ENCODE results near the gene ARPC1B. TPM values are rescaled to one million over a fixed set of nuclear protein-coding genes. Genes with fewer than 3 reads are reported as not detected.
A peak's percentile ranks its signal among the peaks of the same experiment; 100 is the strongest.

Gene ARPC1B
- polyA plus RNA-seq, 1 experiment = 642 TPM

DNA sequence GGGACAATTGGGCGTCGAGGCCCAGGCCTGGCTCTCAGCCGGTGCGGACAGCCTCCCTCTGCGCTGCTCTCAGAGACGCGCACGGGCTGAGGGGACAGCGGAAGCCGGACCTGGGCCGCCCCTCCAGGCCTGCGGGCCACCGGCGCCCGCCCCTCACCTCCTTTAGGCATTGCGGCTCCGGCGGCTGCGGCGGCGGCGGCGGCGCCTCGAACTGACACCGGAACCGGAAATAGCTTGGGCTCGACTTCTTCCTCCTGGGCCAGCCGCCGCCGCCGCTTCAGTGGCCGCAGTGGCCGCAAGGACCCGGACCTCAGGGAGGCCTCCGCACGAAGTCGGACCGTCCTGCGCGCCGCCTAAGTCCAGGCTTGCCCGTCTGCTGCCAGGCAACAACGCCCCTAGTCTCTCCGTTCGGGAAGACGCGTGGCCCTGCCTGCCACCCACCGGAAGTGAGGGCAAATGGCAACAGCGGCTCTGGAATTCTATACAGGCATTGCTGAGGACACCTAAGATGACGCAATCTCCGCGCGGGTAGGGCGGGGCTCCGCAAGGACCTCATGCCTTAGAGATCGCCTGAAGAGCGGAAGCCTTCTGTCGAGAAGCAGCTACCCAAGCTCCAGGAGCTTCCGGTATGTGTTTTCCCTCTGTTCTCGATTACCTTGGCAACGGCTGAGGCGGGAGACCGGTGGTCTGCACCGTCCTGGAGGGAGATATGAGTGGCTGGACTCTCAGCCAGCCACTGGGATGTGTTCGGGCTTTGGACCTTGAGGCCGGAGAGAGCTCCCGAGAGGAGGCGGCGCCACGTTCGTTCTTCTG lies 34.1 kb downstream of the ARPC1B start, which contains the start of the genes BUD31 and PDAP1:
Gene BUD31, plus strand, starts transcription at position 591 of the 813 bp plus-strand sequence. CDS start 2,124 bp downstream, outside the sequence.
Gene PDAP1, minus strand, starts transcription at position 219 of the 813 bp plus-strand sequence. Its CDS starts 49 bp downstream, at position 170.
- Histone ChIP-seq H3K4me3 (ENCODE audit: low read depth, low read length) (peak within 1 kb of the TSS; percentile 67), H3K36me3 (ENCODE audit: control insufficient read depth, insufficient read depth, low read length) (peaks cover 18% of the 10 kb centered on the region), H3K27me3 (ENCODE audit: control insufficient read depth, insufficient read depth, low read length) (no peaks in the 10 kb centered on the region)
- CTCF ChIA-PET = interaction anchor here (0.5 to 1.4 kb wide), 7 partner anchors 10 to 676 kb away, joined by 3 to 6 read pairs (median 3); no protein-coding TSS in a partner anchor
- POLR2A ChIA-PET = interaction anchor here (0.6 to 1.0 kb wide), 3 partner anchors 30 to 692 kb away, joined by 3 read pairs; partner anchors contain the start of genes MCM7 and PTCD1
- TF ChIP-seq, protein P1, sequence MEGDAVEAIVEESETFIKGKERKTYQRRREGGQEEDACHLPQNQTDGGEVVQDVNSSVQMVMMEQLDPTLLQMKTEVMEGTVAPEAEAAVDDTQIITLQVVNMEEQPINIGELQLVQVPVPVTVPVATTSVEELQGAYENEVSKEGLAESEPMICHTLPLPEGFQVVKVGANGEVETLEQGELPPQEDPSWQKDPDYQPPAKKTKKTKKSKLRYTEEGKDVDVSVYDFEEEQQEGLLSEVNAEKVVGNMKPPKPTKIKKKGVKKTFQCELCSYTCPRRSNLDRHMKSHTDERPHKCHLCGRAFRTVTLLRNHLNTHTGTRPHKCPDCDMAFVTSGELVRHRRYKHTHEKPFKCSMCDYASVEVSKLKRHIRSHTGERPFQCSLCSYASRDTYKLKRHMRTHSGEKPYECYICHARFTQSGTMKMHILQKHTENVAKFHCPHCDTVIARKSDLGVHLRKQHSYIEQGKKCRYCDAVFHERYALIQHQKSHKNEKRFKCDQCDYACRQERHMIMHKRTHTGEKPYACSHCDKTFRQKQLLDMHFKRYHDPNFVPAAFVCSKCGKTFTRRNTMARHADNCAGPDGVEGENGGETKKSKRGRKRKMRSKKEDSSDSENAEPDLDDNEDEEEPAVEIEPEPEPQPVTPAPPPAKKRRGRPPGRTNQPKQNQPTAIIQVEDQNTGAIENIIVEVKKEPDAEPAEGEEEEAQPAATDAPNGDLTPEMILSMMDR (IDR thresholded peaks at IDR 0.05; ENCODE audit: insufficient read depth, low read depth, low read length) = peak; percentile 14; the same call in 1 of the 2 replicates
- peak; percentile 70 for DNase-seq (ENCODE audit: low read depth)

DNA sequence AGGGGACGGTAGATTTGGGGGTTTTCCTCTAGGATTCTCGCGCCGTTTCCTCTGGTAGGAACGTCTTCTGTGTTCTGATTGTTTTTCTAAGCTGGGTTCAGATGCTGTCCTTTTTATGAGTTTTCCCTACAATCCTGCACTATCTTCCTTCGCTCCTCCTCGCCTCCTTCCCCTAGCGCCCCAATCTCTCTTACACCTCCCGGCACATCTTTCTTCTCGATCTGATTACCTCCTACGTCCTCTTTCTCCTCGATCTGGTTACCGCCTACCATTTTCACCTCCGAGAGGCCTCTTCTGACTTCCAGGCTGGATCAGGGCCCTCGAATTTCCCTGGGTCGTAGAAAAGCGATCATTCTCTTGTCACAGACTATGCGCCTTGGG lies 34.7 kb downstream of the ARPC1B start:
- no peak for DNase-seq (ENCODE audit: low read depth)
- H3K4me3 ChIP-seq (ENCODE audit: low read depth, low read length) = peak overlapping the region; percentile 67
- H3K36me3 ChIP-seq (ENCODE audit: control insufficient read depth, insufficient read depth, low read length) = peaks cover 16% of the 10 kb centered on the region
- ChIA-PET CTCF (interaction anchor here (0.5 to 1.4 kb wide), 5 partner anchors 11 to 676 kb away, joined by 3 to 6 read pairs (median 4); no protein-coding TSS in a partner anchor), POLR2A (interaction anchor here (0.6 to 1.0 kb wide), 3 partner anchors 29 to 692 kb away, joined by 3 read pairs; partner anchors contain the start of genes MCM7 and PTCD1)
- no peaks in the 10 kb centered on the region for H3K27me3 ChIP-seq (ENCODE audit: control insufficient read depth, insufficient read depth, low read length)
- TF ChIP-seq, protein P1 (IDR thresholded peaks at IDR 0.05; ENCODE audit: insufficient read depth, low read depth, low read length) = no peak

DNA sequence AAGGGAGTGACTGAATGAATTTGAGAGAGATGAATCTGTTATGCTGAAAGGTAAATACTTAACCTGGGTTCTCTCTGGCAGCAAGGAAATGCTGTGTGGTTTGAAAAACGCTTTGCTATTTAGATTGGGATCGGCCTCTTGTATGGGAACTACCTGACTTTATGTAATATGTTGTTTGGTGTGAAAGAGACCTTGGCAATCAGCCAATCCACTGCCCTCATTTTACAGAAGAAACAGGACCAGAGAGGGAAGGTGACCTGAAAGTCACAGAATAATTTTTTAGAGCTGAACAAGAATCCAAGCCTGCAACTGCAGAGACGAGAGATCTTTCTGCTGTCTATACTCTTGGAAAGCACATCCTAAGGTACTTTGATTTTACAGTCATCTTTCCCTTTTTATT lies 35.3 kb downstream of the ARPC1B start:
- TF ChIP-seq, protein P1 (IDR thresholded peaks at IDR 0.05; ENCODE audit: insufficient read depth, low read depth, low read length) = no peak
- Histone ChIP-seq H3K36me3 (ENCODE audit: control insufficient read depth, insufficient read depth, low read length) (peaks cover 16% of the 10 kb centered on the region), H3K4me3 (ENCODE audit: low read depth, low read length) (peak overlapping the region; percentile 67), H3K27me3 (ENCODE audit: control insufficient read depth, insufficient read depth, low read length) (no peaks in the 10 kb centered on the region)
- no peak for DNase-seq (ENCODE audit: low read depth)
- CTCF ChIA-PET = interaction anchor here (1.3 kb wide), 1 partner anchor 10 kb away, joined by 3 read pairs; no protein-coding TSS in a partner anchor
- POLR2A ChIA-PET = no interaction called here

DNA sequence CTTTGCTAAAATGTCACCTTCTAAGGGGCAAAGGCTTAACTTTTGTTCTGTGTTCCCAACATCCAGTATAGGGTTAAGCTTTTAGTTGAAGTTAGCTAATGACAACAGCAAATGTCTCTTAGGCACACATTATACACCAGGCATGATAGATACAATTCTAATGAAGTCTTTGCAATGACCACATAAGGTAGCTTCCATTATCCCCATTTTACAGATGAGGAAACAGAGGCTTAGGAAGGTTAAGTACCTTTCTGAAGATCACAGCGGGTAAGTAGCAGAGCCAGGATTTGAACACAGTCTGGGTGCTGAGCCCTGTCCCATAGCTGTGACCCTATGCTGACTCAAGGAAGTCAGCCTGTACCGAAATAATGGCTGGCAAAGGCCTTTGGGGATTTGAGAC lies 36.1 kb downstream of the ARPC1B start:
- Histone ChIP-seq H3K36me3 (ENCODE audit: control insufficient read depth, insufficient read depth, low read length) (peaks cover 17% of the 10 kb centered on the region), H3K4me3 (ENCODE audit: low read depth, low read length) (no peak overlapping the region), H3K27me3 (ENCODE audit: control insufficient read depth, insufficient read depth, low read length) (no peaks in the 10 kb centered on the region)
- ChIA-PET CTCF (interaction anchor here (0.7 to 1.3 kb wide), 2 partner anchors 10 to 799 kb away, joined by 3 read pairs; no protein-coding TSS in a partner anchor), POLR2A (no interaction called here)
- no peak for DNase-seq (ENCODE audit: low read depth)
- TF ChIP-seq, protein P1 (IDR thresholded peaks at IDR 0.05; ENCODE audit: insufficient read depth, low read depth, low read length) = no peak

All from BJ (cell line).